GF-D8 (cell line): ENCODE results near the gene C16orf96.

Experiments used
- DNase-seq: peaks from one replicate; lab custom pipeline; 2025; lab: John Stamatoyannopoulos, UW

C16orf96 gene

DNA sequence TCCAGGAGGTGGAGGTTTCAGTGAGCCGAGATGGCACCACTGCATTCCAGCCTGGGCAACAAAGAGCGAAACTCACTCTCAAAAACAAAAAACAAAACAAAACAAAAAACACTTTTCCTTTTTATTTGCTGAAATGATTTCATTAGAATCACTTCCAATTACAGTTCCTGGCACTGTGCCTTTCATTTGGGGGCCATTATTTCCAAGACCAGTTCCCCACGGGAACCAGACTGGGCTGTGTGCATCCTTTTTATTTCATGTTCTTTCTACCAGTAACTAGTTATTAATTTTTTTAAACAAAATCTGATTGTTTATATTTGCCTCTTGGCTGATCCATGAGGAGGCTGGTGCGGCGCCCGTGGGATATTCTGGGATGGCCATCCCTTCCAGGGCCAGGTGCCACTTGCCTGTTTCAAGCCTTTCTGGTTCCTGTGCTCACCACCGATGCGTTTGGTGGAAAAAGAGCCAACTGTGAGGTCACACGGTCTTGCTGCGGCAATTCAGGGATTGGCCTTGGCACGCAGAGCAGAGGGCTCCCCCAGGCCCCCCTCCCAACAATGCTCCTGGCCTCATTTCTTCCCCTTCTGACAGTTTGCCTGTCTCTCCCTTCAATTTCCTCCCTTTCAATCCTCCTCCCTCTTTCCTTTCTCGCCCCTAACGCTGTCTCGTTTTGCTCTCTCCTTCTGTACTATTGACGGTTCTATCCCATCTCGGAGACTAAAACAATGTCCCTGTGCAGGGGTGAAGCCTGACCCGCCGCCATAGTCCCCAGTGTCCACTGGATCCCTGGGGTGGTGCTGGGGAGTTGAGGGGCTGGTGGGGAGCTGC is 45.1 kb downstream of the C16orf96 start:
- no peak for DNase-seq

DNA sequence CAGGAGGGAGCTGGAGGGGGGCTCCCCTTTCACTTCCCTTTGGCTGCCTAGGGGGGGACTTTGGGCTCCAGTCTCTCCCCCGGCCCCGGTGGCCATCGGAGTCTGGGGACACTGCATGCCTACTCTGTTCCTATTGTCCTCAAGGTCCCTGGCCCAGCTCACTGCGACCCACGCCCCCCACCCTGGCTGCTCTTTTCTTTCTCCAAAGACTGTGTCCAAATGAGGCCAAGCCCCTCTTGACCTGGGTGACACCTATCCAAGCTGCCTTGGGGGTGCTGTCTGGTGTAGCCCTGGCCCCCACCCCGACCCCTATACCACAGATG is 45.7 kb downstream of the C16orf96 start:
- no peak for DNase-seq

DNA sequence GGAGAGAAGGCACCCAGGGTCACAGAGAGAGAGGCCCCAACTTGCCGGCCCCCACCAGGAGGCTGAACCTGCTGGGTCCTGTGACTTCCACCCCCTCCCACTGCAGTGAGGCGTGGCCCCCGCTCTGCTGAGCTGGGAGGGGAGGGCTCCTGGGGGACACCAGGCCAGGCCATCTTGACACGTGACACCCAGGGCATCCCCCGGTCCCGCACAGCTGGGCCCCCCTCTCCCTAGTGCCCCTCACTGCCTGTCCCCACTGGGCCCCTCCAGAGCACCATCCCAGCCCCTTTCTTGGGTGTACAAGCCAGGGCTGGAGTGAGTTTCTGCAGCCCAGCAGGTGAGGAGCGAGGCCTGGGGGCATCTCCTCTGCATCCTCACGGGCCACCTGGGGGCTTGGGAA is 46.2 kb downstream of the C16orf96 start:
- no peak for DNase-seq

DNA sequence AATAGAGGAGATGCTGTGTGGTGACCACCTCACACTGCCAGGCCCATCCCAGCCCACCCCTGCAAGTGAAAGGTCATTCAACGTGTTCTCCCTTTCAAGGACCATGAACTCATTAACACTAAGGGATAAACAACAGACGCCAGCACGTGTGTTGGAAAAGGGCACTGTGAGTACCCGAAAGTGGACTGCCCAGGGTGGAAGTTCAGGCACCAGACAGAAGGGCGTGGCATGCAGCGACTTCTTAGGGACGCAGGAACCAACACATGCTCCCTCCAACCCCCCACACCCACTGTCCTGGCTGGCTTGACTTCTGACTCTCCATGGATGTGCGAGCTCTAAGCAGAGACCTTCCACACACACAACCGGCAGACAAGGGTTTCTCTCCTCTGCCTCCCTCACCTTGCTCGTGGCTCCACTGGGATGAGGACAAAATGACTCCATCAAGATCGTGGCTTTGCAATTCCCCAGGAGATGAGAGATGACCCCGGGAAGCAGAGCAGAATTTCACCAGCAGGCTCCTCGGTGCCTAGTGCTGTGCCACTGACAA is 47.6 kb downstream of the C16orf96 start:
- DNase-seq, result no peak

DNA sequence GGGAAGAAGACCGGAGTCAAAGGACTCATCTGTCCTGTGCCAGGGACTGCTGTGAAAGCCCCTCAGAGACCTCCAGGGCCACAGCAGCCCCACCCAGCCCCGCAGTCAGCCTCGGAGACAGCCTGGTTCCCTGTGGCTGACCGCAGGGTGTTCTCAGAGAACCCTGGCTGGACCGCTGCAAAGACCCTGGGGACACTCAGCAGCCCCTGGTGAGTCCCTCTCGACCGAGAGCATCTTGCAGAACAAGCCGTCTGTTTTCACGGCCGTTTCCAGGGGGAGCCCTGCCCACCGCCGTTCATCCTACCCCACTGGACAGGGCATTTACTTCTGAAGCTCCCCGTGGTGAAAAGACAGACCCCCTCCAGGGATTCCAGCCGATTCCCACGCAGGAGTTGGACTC is 48.3 kb downstream of the C16orf96 start:
- no peak for DNase-seq

DNA sequence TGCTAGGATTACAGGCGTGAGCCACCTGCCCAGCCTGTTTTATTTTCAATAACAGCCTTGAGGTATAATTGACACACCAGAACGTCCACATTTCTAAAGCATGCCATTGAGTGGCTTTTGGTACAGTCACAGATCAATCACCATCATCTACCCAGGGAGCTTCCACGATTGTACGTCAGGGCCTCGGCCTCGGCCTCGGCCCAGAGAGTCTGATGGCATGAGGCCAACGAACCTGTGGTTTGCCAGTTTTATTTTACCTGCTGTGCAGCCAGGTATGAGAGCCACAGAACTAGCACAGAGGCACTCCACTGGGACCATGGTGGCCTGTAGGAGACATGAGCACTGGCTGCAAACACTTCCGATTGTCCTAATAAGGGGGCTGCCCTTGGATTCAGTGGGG is 50.2 kb downstream of the C16orf96 start:
- no peak for DNase-seq

DNA sequence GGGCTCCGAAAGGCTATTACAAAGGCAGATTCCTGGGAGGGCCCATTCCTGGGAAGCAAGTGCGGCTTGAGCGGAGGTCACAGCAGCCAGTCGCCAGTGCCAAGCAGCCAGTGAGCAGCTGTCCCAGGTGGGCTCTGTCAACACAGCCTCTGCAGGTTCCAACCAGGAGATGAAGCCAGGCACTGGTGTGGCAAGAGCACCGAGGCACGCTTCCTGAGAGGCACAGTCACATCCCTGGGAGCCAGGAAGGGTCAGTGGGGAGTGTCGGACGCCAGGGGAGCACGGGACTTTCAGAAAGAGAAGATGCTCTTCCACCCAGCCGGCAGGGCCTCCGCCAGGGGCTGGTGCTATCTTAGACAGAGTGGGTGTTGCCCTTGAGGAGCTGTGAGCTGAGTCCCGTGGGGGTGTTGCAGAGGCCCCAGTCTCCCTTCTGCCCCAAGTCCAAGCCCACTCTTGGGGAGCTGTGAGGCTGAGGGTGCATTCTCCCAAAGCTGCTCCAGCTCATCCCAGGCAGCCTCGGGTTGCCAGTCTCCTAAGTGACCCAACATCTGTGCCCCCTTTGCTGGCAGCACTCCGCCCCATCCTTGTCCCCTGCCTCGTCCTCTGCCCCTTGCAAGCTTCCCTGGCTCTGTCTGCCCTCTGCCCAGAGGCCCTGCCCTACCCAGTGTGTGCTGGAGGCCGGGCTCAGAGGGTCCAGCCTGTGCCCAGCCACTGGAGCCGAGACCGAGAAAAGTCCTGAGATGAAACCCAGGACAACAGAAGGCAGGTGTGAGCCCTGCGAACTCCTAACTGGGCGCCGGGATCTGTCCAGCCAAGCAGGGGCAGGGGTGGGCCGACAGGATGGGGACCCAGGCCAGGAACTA is 51.9 kb downstream of the C16orf96 start:
- DNase-seq, result no peak

DNA sequence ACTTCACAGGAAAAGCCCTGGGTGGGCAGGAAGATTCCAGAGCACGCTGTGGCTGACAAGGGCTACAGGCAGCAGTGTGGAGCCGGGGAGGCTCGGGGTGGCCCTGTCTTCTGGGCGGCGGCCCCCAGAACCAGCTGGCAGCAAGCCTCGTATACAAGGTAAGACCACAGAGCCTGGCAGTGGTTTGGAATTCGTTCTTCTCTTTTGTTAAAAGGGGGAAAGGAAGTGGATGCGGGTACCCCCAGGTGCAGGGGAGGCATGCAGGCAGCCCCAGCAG is 52.5 kb downstream of the C16orf96 start:
- no peak for DNase-seq

DNA sequence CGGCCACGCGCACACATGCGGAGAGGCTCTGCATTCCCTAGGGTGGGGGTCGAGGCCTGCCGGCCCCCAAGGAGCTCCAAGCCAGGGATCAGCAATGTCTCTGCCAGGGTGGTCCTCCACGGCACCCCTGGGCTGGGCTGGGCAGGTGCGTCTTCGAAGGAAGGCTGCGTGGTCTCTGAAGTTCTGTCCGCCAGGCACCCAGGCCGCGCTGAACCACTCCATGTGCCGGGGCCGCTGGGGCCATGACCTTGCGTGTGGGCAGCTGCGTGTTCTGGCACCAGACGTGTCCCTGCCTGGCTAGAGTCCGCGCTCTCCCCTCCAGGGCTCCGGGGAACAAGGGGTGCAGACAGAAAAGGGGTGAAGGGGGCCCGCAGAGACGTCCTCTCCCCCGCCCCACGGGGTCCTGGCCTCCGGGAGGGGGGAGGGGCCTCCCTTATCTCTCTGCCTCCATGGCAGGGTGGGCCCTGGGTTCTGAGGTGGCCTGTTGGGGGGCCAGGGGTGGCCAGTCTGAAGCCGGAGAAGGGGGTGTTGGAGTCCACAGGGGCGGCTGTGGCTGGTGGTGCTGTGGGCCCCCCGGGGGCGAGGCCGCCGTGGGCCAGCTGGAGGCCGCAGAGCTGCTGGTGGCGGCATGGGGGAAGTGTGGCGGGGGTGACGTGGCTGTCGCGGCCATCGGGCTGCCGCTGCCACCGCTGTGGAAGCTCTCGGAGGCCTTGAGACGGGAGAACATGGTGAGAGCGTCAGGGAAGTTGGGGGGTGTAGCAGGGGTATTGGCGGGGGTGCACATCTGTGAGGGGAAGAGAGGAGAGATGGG is 53.3 kb downstream of the C16orf96 start:
- no peak for DNase-seq

DNA sequence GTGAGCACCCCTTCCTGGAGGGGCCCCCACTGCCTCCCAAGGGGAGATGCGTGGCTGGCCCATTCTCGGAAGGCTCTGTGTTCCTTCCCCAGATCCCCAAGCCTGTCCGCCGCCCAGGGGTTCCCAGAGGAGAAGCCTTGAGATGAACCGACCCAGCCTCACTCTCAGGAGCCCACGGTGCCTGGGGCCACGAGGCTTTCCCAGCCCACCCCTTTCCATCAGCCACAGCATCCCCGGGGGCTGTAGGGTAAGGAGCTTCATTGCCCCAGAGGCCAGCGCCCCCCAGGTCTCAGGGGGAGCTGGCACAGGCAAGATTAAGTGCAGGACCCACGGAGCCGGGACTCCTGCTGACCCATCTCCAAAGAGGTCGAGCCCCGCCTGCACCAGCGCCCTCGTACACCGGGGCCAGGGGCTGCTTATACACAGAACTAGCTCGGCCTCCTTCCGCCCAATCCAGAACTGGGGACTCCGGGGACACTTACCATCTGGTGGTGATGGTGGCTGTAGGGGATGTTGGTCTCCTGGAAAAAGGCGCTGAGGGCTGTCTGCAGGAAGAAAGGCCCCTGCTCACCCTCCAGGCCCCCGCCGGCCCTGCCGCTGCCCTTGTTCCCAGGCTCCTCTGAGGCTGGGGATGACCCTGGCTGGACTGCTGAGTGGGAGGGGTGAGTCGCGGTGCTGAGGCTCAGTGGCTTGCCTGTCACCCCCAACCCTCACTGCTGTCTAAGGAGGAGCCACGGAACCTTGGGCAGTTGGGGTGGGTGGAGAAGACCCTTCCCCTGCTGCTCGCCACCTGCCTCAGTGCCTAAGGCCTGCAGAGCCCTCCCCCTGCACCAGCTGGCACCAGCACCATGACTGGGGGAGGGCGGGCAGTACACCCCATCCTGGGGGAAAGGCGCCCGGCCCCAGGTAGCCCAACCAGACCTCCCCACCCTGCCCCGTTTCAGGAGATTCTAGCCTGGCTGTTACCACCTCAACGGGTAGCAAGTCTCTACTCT is 54.2 kb downstream of the C16orf96 start:
- no peak for DNase-seq

DNA sequence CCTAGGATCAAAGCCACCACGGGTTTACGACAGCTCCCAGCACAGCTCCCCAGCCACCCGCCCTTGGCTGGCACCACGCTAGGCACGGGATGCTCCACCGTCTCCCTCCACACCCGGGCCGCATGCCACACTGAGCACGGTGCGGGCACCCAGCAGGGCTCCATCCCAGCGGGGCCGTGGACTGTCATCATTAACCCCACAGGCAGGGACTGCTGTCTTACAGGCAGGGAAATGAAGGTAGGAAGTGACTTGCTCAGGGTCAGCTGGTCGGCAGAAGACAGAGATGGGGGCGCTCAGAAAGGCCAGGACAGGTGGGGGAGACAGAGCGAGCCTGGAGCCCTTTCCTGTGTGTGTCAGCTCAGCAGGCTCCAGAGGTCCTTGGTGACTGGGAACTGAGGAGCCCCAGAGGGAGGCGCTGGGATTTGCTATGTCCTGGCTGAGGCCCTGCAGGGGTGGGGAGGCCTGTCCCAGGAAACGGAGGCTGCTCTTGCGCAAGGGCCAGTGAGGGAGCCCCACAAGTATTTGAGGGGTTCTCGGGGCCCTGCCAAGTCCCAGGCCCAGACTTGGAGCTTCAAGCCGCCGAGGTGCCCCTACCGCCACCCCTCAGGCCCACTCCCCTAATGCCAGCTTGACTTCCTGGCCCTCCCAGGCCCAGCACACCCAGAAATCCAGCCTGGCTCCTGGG is 55.3 kb downstream of the C16orf96 start:
- DNase-seq, result no peak

DNA sequence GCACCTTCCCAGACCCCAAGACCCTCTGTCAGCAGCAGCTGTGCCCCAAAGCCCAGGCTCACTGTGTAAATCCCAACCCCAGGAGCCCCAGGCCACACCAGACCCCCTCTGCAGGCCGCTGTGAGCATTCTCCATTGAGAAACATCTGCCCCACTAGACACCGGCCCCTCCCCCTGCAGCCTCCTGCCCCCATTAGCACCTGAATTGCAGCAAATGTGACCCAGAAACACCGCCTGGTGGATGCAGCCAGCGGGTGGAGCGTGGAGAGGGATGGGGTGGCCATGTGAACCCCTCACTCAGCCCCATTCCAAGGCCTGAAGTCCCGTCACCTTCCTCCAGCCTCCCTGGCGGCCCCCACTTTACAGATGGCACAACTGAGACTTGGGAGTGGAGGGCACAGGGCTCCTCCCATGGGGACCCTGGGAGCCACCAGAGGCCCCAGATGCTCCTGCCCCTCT is 56.4 kb downstream of the C16orf96 start:
- DNase-seq, result no peak

DNA sequence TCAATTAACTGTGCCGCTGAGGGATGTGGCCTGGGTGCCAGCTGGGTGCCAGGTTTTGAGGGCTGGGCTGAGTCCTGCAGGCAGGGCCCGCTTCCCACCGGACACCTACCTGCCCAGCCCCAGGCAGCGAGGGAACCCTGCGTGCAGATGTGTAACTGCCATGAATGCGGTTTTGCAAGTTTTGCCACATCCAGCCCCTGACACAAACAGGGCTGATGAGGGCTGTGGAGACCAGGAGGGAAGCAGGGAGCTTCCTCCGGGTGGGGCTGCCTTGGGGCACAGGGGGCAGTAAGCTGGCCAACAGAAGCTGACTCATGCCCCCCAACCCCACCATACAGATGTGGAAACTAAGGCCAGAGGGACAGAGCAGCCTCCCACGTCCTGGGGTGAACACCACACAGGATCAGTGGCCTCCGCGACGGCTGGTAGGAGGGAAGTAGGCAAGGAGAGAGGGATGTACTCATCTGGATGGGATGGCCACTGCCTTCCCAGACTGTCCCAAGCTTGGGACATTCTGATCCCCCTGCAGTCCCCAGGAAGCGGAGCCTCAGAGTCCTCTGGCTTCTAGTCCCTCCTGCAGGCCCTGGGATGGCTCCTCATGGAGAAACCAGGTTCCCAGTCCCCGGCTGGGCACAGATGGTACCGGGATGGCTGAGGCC is 57.0 kb downstream of the C16orf96 start:
- DNase-seq, result peak; percentile 4

DNA sequence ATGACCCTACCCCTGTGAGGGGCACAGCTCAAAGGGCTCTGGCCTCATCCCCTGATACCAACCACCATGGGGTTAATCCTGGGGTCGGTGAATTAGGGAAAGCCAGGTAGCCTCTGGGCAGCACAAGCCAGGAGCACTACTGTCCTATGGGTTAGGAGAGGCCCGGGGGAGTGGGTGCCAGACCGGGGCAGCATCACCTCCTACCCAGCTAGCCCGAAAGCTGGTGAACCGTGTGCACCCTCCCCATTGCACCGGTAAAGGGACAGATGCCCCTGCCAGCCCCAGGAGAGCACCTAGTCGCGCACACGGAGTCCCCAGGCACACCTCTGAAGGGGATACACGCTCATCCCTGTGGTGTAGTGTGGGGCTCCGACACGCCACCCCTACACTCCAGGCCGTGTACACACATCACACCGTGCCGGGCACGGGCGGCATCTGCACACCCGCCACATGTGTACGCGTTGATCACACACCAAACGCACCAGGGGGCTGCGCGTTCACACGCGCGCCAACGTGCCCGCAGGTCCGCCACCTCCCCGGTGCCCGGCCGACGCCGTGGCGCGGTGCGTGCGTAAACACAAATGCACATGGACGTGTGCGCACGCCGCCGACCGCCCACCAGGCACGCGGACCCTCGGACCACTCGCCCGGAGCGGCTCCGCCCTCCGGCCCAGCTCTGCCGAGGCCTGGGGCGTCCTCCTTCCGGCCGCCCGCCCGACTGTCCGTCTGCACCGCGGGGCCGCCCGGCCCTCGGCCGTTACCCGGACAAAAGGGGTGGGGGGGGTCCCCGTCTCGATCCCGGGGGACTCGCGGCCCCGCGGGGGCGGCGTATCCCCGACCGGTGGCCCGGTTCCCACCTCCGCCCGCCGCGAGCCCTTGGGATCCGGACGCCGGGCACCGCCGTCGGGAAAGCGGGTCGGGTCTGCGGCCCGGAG is 57.8 kb downstream of the C16orf96 start:
- no peak for DNase-seq

DNA sequence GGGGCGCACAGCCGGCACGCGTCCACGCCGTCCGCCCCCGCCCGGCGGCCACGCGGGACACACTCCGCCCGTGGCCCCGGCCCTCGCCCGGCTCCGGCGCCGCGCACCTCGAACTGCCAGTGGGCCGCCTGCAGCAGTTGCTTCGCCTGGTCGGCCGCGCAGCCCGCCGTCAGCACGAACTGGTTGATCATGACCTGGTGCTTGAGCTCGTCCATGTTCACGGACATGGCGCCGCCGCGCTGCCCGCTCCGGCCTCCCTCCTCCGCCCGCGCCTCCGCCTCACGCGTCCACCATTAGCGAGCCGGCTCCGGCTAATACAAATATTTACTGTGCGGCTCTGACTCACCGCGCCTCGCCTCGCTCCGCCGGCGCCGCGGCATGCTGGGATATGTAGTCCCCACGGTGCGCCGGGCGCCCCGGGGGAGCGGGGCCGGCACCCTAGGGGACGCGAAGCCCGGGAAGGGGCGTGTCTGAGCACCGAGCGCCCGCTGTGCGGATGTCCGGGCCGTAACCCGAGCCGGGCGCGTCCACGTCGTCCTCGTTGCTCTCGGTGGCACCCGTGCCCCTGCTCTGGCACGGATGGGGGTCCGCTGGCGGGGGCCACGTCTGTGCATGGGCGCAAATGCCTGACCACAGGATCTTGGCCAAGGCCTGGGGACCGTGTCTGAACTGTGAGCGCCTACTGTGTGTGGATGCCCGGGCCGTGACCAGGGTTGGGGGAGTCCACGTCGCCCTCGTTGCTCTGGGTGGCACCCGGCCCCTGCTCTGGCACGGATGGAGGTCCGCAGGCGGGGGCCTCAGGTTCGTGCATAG is 58.6 kb downstream of the C16orf96 start, which contains the start of gene UBALD1:
Gene UBALD1, minus strand, starts transcription at position 318 of the 813 bp plus-strand sequence. Its CDS starts 91 bp downstream, at position 227.
- DNase-seq, result peak; percentile 61

DNA sequence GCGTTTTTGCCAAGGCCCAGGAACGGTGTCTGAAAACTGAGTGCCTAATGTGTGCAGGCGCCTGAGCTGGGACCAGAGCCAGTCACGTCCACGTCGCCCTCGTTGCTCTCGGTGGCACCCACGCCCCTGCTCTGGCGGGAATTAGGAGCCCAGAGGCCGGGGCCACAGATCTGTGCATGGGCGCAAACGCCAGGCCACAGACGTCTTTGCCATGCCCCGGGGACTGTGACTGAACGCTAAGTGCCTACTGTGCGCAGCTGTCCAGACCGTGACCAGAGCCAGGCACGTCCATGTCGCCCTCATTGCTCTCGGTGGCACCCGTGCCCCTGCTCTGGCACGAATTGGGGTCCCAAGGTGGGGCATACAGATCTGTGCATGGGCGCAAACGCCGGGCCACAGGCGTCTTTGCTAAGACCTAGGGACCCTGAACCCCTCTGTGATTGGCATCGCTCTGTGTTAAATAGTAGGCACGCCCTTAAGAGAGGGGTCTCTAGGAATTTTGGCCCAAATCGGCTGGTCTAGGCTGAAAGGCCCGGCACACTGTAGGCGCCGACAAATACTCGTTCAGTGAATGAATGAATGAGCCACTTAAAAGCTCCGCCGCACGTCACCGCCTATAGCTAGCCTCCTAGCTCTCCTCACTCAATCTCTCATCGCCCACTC is 59.4 kb downstream of the C16orf96 start:
- no peak for DNase-seq
